Body of pancreas (tissue), 4 donors: ENCODE measurements around the gene SLC41A1. TPM values are rescaled to one million over a fixed set of nuclear protein-coding genes. Genes with fewer than 3 reads are reported as not detected.
"Not testable (repeated sequence)": the region's sequence is repeated elsewhere in the genome, so short reads cannot be mapped to it uniquely, and the experiment has no call there.

ENCODE experiments used
- ATAC-seq: fragments of 150-250 bp; one replicate; pipeline ENCODE4 v1.9.1; 2016
- DNase-seq, 4 donors: peaks; one replicate each; pipeline ENCODE4 v3.0.0-alpha.2; 2019
- H3K27ac ChIP-seq, 4 donors: fragments of 200-600 bp; sonication (generic); 1 replicate in 3 of 4; 2 replicates in 1 of 4; pipeline versions ENCODE4 v1.5.1 to v1.6.1; 2016 to 2019; ENCODE audit warnings: mild to moderate bottlenecking in 1 of 4, mixed read lengths in 1 of 4, moderate library complexity in 1 of 4
- H3K27me3 ChIP-seq, 2 donors: fragments of 200-600 bp; sonication (generic); one replicate each; pipeline ENCODE4 v1.6.0; 2016; ENCODE audit warnings: mild to moderate bottlenecking in 1 of 2
- H3K36me3 ChIP-seq, 2 donors: fragments of 200-600 bp; sonication (generic); replicated peaks in 1 of 2; 2 replicates each; pipeline ENCODE4 v1.5.1; 2016; ENCODE audit warnings: low read depth in 2 of 2; ENCODE audit not compliant: insufficient read depth in 1 of 2
- H3K4me1 ChIP-seq: fragments of 200-600 bp; sonication (generic); one replicate; pipeline ENCODE4 v1.6.0; 2016
- H3K4me3 ChIP-seq, 2 donors: fragments of 200-600 bp; sonication (generic); 1 replicate in 1 of 2; 2 replicates in 1 of 2; pipeline ENCODE4 v1.5.1; 2016 to 2019
- H3K9me3 ChIP-seq, 3 donors: fragments of 200-600 bp; sonication (generic); 1 replicate in 2 of 3; 2 replicates in 1 of 3; pipeline ENCODE4 v1.5.1; 2016
- CTCF ChIP-seq, 7 experiments: fragments of 450-650 bp in 4 of 7; fragments of 200-600 bp in 3 of 7; sonication (generic) in 3 of 7; IDR thresholded peaks; one replicate each; pipeline ENCODE4 v1.5.1; 2016 to 2019; ENCODE audit warnings: antibody characterized with exemption in 7 of 7
- POLR2A ChIP-seq, 3 donors: fragments of 450-650 bp; IDR thresholded peaks; one replicate each; pipeline ENCODE4 v1.6.1; 2016; ENCODE audit warnings: antibody characterized with exemption in 3 of 3, mild to moderate bottlenecking in 2 of 3
- WGBS, 2 donors: methylation state at CpG; one replicate each; pipeline ENCODE4 v1.1.5; 2017; 5-methylcytosine and 5-hydroxymethylcytosine counted together
- intact Hi-C: fragments of 100-400 bp; cut with DNase I; formaldehyde crosslinking; loops from one replicate; pipeline ENCODE4 v1.15.1; 2023
- total RNA-seq, 2 donors: library from RNA; depleted of rRNA; stranded (reverse); fragments of >200 nt; gene quantifications; one replicate each; pipeline ENCODE4 v1.1.0, GENCODE V29; 2016

The SLC41A1 gene
- total RNA-seq, 2 donors from 2014 or later: 36.9 to 41.8 TPM

GRCh38 chr1:205832326-205832751 lies 19.3 kb upstream of the SLC41A1 start:
- no peaks in the 10 kb centered on the region for H3K9me3 ChIP-seq
- intact Hi-C loops: no loop called here
- H3K4me3 ChIP-seq: no peak overlapping the region
- DNase-seq (peak; percentile 37 to 56 (median 46)), ATAC-seq (peak; percentile 69)
- peak overlapping the region in 3 of 4 donors; percentile 21 to 34 (median 21) for H3K27ac ChIP-seq
- H3K36me3 ChIP-seq: no peaks in the 10 kb centered on the region
- no peak for TF ChIP-seq POLR2A (IDR thresholded peaks at IDR 0.05)
- no peak for TF ChIP-seq CTCF (IDR thresholded peaks at IDR 0.05)
- peaks cover 32% of the 10 kb centered on the region for H3K4me1 ChIP-seq
- no peaks in the 10 kb centered on the region for H3K27me3 ChIP-seq
- 62 to 66% methylated on average over 6 of the region's 6 CpGs for WGBS, 2 donors

- WGBS, 2 donors: 9 to 26% methylated on average over 1 of the region's 1 CpG
Measured at GRCh38 chr1:205827623-205828022, 14.6 kb upstream of the SLC41A1 start.

GRCh38 chr1:205826995-205827394 lies 14.0 kb upstream of the SLC41A1 start:
- Histone ChIP-seq H3K9me3 (no peaks in the 10 kb centered on the region), H3K36me3 (no peaks in the 10 kb centered on the region), H3K27ac (no peak overlapping the region), H3K4me1 (peaks cover 32% of the 10 kb centered on the region), H3K4me3 (no peak overlapping the region), H3K27me3 (no peaks in the 10 kb centered on the region)
- DNase-seq: no peak
- 55 to 89% methylated on average over 3 of the region's 3 CpGs for WGBS, 2 donors
- TF ChIP-seq POLR2A (IDR thresholded peaks at IDR 0.05) (no peak), CTCF (IDR thresholded peaks at IDR 0.05) (no peak)
- intact Hi-C loops: no loop called here
- no peak for ATAC-seq

More at GRCh38 chr1:205827623-205828022, 14.6 kb upstream of the SLC41A1 start:
- Histone ChIP-seq H3K9me3 (no peaks in the 10 kb centered on the region), H3K4me1 (peaks cover 38% of the 10 kb centered on the region), H3K4me3 (no peak overlapping the region), H3K27ac (no peak overlapping the region), H3K36me3 (no peaks in the 10 kb centered on the region), H3K27me3 (no peaks in the 10 kb centered on the region)
- TF ChIP-seq CTCF (IDR thresholded peaks at IDR 0.05) (peak in 1 of 7 experiments; percentile 24), POLR2A (IDR thresholded peaks at IDR 0.05) (no peak)
- intact Hi-C loops: no loop called here
- ATAC-seq (peak; percentile 44), DNase-seq (peak in 3 of 4 donors; percentile 22 to 41 (median 33))

- Histone ChIP-seq H3K9me3 (no peaks in the 10 kb centered on the region), H3K4me3 (no peak overlapping the region), H3K27me3 (no peaks in the 10 kb centered on the region), H3K4me1 (peaks cover 29% of the 10 kb centered on the region), H3K27ac (no peak overlapping the region), H3K36me3 (no peaks in the 10 kb centered on the region)
- DNase-seq (no peak), ATAC-seq (no peak)
- TF ChIP-seq POLR2A (IDR thresholded peaks at IDR 0.05): no peak
- TF ChIP-seq CTCF (IDR thresholded peaks at IDR 0.05): no peak
- 61 to 67% methylated on average over 8 of the region's 8 CpGs for WGBS, 2 donors
- intact Hi-C loops: no loop called here
Measured at GRCh38 chr1:205826016-205826806, 13.2 kb upstream of the SLC41A1 start.

- no peak overlapping the region for H3K4me3 ChIP-seq
- ATAC-seq: no peak
- no peaks in the 10 kb centered on the region for H3K36me3 ChIP-seq
- intact Hi-C loops: no loop called here
- H3K9me3 ChIP-seq: no peaks in the 10 kb centered on the region
- TF ChIP-seq POLR2A (IDR thresholded peaks at IDR 0.05) (no peak), CTCF (IDR thresholded peaks at IDR 0.05) (no peak)
- peaks cover 19% of the 10 kb centered on the region for H3K4me1 ChIP-seq
- H3K27ac ChIP-seq: no peak overlapping the region
- DNase-seq: no peak
- no peaks in the 10 kb centered on the region for H3K27me3 ChIP-seq
- 93 to 100% methylated on average over 5 of the region's 5 CpGs for WGBS, 2 donors
Measured at GRCh38 chr1:205824180-205824579, 11.2 kb upstream of the SLC41A1 start.

- H3K27ac ChIP-seq, H3K36me3 ChIP-seq, H3K27me3 ChIP-seq, H3K4me3 ChIP-seq, H3K9me3 ChIP-seq, intact Hi-C loops, ATAC-seq, DNase-seq: not testable (repeated sequence)
- H3K4me1 ChIP-seq: peaks cover 19% of the 10 kb centered on the region
- 94 to 97% methylated on average over 2 of the region's 2 CpGs for WGBS, 2 donors
Measured at GRCh38 chr1:205823260-205823659, 10.3 kb upstream of the SLC41A1 start.
